AG09309 (cell line): ENCODE results near the gene POLN.

Experiments used
- DNase-seq: peaks from one replicate; pipeline ENCODE4 v3.0.0-alpha.2; 2010; ENCODE audit warnings: low read depth
- H3K4me3 ChIP-seq: 2 replicates; pipeline ENCODE4 v1.5.1; 2011; ENCODE audit warnings: mild to moderate bottlenecking, low read depth, low read length, moderate library complexity; ENCODE audit not compliant: control insufficient read depth
- CTCF ChIP-seq: IDR thresholded peaks from 2 replicates; pipeline ENCODE4 v1.5.1; 2011; ENCODE audit warnings: mild to moderate bottlenecking, low read depth, low read length, inconsistent platforms; ENCODE audit not compliant: insufficient read depth, control insufficient read depth; ENCODE audit errors: missing control alignments

POLN gene

GRCh38 chr4:2048831-2049230 is 193.1 kb downstream of the POLN start:
- TF ChIP-seq CTCF = no peak
- no peak overlapping the region for H3K4me3 ChIP-seq
- DNase-seq = no peak

- no peak for DNase-seq
- no peak overlapping the region for H3K4me3 ChIP-seq
- TF ChIP-seq CTCF = no peak
These were observed 193.9 kb downstream of the POLN start for GRCh38 chr4:2047781-2048581.

GRCh38 chr4:2047031-2047660 is 194.8 kb downstream of the POLN start:
- DNase-seq = no peak
- no peak overlapping the region for H3K4me3 ChIP-seq
- TF ChIP-seq CTCF = no peak

- TF ChIP-seq CTCF = no peak
- no peak for DNase-seq
- H3K4me3 ChIP-seq = no peak overlapping the region
These were observed 195.6 kb downstream of the POLN start for GRCh38 chr4:2046031-2046961.

GRCh38 chr4:2045518-2045951 is 196.4 kb downstream of the POLN start:
- H3K4me3 ChIP-seq = no peak overlapping the region
- DNase-seq = no peak
- no peak for TF ChIP-seq CTCF
